ENCODE results near the gene PLEKHN1. TPM values are rescaled to one million over a fixed set of nuclear protein-coding genes. Genes with fewer than 3 reads are reported as not detected.

The PLEKHN1 gene
- total RNA-seq, 1 donor from 2014 or later: 15.2 TPM

DNA sequence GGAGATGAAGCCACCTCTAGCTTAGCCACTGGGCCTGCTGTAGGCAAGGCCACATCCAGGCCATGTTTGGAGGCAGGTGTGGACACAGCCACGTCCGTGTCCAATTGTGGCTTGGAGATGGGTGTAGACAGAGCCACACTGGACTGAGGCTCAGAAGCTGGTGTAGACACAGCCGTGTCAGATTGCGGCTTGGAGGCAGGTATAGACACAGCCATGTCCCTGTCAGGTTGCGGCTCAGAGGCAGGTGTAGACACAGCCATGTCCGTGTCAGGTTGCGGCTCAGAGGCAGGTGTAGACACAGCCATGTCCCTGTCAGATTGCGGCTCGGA lies 13.4 kb downstream of the PLEKHN1 start:
- DNase-seq (ENCODE audit: extremely low spot score in 2 of 2): no peak
- Histone ChIP-seq H3K36me3 (no peaks in the 10 kb centered on the region), H3K27me3 (no peaks in the 10 kb centered on the region), H3K4me3 (no peak overlapping the region), H3K4me1 (peaks cover 14% of the 10 kb centered on the region), H3K9me3 (no peaks in the 10 kb centered on the region), H3K27ac (no peak overlapping the region)
- intact Hi-C loops (cut with DNase I): loop anchor here (5.0 kb wide), 1 partner anchor 78 kb away; no protein-coding TSS in a partner anchor
- TF ChIP-seq, protein P1, sequence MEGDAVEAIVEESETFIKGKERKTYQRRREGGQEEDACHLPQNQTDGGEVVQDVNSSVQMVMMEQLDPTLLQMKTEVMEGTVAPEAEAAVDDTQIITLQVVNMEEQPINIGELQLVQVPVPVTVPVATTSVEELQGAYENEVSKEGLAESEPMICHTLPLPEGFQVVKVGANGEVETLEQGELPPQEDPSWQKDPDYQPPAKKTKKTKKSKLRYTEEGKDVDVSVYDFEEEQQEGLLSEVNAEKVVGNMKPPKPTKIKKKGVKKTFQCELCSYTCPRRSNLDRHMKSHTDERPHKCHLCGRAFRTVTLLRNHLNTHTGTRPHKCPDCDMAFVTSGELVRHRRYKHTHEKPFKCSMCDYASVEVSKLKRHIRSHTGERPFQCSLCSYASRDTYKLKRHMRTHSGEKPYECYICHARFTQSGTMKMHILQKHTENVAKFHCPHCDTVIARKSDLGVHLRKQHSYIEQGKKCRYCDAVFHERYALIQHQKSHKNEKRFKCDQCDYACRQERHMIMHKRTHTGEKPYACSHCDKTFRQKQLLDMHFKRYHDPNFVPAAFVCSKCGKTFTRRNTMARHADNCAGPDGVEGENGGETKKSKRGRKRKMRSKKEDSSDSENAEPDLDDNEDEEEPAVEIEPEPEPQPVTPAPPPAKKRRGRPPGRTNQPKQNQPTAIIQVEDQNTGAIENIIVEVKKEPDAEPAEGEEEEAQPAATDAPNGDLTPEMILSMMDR (IDR thresholded peaks at IDR 0.05): no peak
- TF ChIP-seq POLR2A (IDR thresholded peaks at IDR 0.05): no peak
- TF ChIP-seq POLR2AphosphoS5 (IDR thresholded peaks at IDR 0.05; ENCODE audit: insufficient read depth in 1 of 2, low read depth in 1 of 2): no peak

DNA sequence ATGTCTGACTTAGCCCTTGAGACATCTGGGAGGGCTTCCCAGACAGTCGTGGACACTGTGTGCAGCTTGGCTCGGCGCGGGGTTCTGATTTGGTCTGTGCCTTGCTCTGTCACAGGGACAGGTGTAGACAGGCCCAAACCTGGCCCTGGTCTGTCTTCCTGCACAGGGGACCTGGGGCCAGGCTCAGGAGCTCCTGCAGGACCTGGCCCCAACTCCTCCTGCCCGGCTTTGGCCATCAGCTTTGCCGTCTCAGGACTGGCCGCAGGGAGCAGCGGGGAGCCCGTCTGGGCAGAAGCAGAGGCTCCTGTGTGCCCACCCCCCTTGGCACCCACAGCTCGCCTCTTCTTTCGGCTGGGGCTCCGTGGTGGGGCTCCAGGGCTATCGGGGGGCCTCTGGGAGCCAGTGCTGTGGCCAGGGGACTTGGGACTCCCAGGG lies 13.9 kb downstream of the PLEKHN1 start:
- H3K27me3 ChIP-seq: no peaks in the 10 kb centered on the region
- peaks cover 14% of the 10 kb centered on the region for H3K4me1 ChIP-seq
- H3K9me3 ChIP-seq: no peaks in the 10 kb centered on the region
- H3K36me3 ChIP-seq: no peaks in the 10 kb centered on the region
- TF ChIP-seq, protein P1 (IDR thresholded peaks at IDR 0.05): no peak
- TF ChIP-seq POLR2A (IDR thresholded peaks at IDR 0.05) (no peak), POLR2AphosphoS5 (IDR thresholded peaks at IDR 0.05; ENCODE audit: insufficient read depth in 1 of 2, low read depth in 1 of 2) (no peak)
- no peak for DNase-seq (ENCODE audit: extremely low spot score in 2 of 2)
- H3K4me3 ChIP-seq: no peak overlapping the region
- H3K27ac ChIP-seq: no peak overlapping the region
- intact Hi-C loops (cut with DNase I): loop anchor here (5.0 kb wide), 1 partner anchor 77 kb away; no protein-coding TSS in a partner anchor

DNA sequence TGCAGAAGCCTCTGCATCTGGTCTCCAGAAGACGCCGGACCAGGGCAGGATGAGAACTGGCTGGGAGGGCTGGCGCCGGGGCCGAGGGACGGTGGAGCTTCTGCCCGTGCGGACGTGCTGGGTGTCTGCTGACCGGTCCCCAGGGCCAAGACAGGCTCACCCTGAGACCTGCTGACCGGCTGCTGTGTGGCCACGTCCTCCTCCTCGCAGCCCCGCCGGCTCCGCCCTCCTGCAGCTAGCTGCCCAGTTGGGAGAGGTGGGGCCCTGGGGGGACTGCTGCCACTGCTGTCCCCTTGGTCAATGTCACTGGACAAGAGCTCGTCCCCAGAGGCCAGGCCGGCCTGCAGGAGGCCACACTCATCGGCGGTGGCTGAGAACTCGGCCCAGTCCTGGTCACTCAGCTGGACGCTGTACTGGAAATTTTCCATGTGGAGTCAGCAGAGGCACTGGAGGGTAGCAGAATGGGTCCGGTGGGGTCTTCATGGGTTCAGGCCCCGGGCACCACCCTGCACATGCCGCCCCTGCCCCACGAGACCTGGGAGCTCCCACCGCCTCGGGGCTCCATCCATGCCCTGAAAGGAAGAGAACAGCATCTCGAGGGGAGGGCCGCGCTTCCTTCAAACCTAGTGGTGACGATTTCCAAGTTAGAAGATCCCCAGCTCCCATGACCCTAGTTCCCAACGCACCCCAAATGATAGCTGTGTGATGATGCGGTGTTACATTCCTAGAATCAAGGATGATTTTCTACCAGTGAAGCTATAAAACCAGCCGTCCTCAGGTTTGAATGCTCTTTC lies 14.5 kb downstream of the PLEKHN1 start:
- TF ChIP-seq, protein P1 (IDR thresholded peaks at IDR 0.05): no peak
- no peak for TF ChIP-seq POLR2A (IDR thresholded peaks at IDR 0.05)
- no peak for TF ChIP-seq POLR2AphosphoS5 (IDR thresholded peaks at IDR 0.05; ENCODE audit: insufficient read depth in 1 of 2, low read depth in 1 of 2)
- no peaks in the 10 kb centered on the region for H3K36me3 ChIP-seq
- no peaks in the 10 kb centered on the region for H3K27me3 ChIP-seq
- no peaks in the 10 kb centered on the region for H3K9me3 ChIP-seq
- peaks cover 7% of the 10 kb centered on the region for H3K4me1 ChIP-seq
- H3K27ac ChIP-seq: no peak overlapping the region
- no peak overlapping the region for H3K4me3 ChIP-seq
- no peak for DNase-seq (ENCODE audit: extremely low spot score in 2 of 2)
- intact Hi-C loops (cut with DNase I): loop anchor here (5.0 kb wide), 1 partner anchor 77 kb away; no protein-coding TSS in a partner anchor

DNA sequence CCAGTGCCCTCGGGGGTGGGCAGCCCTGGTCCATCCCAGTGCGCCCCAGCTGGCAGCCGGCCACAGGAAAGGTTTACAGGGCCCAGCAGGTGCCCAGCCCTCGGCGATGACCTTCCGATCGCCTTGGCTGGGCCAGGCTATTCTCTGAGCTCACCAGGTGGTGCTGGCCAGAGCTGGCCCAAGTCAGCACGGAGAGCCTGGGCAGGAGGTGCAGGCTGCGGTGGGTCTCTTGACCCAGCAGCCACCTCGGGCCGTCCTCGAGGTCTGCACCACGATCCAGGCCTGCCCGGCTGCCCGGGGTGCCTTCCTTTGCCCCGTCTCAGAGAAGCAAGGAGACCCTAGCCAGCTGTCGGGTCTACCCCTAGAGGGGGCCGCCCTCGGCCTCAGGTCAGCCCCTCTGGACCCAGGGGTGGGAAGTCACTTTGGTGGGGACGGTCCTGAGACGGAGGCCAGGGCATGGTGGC lies 15.2 kb downstream of the PLEKHN1 start:
- intact Hi-C loops (cut with DNase I): loop anchor here (5.0 kb wide), 1 partner anchor 76 kb away; no protein-coding TSS in a partner anchor
- Histone ChIP-seq H3K36me3 (no peaks in the 10 kb centered on the region), H3K27me3 (no peaks in the 10 kb centered on the region), H3K4me3 (no peak overlapping the region), H3K4me1 (no peaks in the 10 kb centered on the region), H3K27ac (no peak overlapping the region), H3K9me3 (no peaks in the 10 kb centered on the region)
- TF ChIP-seq, protein P1 (IDR thresholded peaks at IDR 0.05): no peak
- no peak for TF ChIP-seq POLR2A (IDR thresholded peaks at IDR 0.05)
- TF ChIP-seq POLR2AphosphoS5 (IDR thresholded peaks at IDR 0.05; ENCODE audit: insufficient read depth in 1 of 2, low read depth in 1 of 2): no peak
- DNase-seq (ENCODE audit: extremely low spot score in 2 of 2): no peak

All from vagina (tissue), 2 donors.